NCI-H524 (cell line): Measurements from ENCODE around the gene TACC3.
A peak's percentile ranks its signal among the peaks of the same experiment; 100 is the strongest.

Experiments used
- DNase-seq, 2 experiments: peaks; one replicate each; lab custom pipeline; 2025; lab: John Stamatoyannopoulos, UW

Gene TACC3

DNA sequence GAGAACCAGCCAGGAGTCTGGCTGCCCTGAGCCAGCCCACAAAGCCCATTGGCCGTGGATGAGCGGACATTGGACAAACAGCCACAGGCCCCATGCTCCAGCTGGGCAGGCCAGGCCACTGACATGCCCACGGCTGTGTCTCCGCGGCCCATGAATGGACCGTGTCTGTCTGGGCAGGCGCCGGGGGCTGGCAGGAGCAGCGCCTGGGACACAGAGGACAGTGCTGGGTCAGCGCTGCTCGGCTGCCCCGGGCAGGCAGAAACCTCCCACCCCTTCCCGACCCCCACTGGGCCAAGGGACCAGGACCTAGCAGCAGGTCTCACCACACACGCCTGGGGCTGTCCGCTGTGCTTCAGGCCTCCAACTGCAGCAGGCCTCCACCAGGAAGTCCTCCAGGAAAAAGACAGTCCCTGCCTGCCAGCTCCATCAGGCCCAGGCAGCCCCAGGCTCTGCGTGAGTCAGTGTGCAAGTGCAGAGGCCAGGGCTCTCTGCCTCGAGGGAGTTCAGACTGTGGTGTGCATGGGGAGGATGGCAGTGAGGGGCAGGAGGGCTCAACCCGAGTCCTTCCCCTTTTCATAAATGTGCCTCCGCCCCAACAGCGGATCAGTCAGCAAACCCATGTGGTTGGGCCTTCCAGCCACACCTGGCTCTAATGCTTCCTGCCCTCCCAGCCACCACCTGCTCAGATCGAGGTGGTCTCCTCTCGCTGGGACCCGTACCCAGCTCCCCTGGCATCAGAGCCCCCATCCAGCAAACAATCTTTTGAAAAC, 54.6 kb downstream of the TACC3 start:
- no peak for DNase-seq

DNA sequence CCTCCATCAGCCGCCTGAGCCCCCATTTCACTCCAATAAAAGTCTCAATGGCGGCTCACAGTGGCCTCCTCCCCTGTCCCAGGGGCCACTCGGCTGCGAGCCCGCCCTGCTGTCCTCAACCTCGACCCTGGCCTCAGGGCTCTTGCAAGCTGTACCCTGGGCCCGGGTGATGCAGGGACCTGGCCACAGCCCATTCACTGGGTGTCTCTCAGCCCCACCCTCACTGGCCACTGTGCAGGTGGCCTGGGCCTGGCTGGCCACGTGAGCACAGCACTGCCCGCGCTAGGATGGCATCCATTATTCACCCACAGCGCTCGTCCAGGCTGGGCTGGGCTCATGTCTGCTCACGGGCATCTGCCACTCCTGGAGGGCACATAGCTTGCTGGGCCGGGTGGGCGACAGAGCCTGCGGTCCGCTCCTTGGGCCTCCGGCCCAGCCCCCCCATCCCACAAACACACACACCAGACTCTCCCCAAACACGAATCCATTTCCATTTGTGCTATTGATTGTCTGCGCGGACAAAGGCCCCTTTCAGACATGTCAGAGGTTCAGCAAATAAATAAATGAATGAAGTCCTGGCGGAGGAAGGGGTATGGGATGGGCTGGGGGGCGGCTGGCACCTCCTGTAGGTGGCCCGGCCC, 55.3 kb downstream of the TACC3 start:
- no peak for DNase-seq

DNA sequence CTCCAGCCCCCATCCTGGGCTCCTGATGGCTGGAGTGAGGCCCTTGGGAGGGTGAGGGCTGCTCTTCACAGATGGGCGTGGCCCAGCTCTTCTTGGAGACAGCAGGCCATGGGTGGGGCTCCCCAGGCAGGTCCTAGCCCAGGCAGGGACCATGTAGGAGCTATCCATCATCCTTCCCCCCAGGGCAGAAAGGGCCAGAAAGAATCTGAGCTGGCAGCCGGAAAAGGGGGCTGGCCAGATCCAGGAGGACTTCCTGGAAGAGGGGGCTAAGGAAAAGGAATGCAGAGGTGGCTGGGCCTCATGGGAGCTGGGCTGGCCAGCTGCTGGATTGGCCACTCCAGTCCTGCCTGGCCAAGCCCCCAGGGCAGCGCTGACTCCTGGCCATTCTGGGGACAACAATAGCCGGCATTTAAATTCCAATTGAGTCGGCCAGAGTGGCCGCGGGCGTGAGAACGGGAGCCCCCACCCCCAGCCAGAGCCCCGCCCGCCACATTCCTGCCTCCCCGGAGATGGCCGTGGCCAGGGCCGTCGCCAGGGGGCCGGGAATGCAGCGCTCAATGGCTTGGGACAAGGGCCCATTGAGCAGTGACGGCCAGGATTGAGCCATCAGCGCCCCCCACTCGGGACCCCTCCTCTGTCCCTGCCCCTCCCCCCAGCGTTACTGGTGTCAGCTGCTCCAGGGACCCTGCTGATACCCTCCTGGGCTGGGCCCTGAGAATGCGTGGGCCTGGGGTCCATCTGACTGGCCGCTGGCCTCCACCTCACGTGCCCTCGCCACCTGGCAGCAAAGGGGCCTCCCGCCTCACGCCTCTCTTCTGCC, 56.7 kb downstream of the TACC3 start:
- DNase-seq = peak in 1 of 2 experiments; percentile 26

DNA sequence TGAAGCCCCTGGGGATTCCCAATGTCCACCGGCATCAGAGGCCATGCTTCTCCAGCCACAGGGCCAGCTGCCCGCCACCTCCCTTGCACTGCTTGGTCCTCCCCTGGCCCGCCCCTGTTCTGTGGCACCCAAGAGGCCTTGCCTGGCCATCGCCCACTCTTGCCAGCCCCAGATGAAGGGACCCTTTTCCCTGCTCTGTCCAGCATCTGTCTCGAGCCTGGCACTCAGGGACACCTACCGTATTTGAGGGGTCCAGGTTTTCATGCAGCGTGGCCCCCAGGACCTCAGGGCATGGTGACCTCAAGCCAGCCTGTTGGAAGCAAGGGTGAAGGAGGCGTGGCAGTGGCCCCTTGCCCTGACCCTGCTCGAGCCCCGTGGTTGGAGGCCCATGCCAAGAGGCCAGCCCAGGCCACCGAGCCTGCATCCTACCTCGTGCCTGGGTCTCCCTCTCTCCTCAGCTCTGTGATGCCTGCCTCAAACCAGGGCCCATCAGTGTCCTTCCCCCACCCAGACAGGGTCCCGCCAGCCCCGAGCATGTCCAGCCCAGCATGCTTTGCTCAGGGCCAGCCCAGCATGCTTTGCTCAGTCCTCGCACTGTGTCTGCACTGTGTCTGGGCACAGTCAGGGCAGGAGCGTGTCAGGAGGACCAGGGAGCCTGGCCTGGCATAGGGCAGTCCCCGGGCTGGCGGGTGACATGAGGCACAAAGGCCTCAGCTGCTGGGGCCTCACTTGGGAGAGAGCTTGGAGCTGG, 57.5 kb downstream of the TACC3 start:
- DNase-seq = peak in 1 of 2 experiments; percentile 41

DNA sequence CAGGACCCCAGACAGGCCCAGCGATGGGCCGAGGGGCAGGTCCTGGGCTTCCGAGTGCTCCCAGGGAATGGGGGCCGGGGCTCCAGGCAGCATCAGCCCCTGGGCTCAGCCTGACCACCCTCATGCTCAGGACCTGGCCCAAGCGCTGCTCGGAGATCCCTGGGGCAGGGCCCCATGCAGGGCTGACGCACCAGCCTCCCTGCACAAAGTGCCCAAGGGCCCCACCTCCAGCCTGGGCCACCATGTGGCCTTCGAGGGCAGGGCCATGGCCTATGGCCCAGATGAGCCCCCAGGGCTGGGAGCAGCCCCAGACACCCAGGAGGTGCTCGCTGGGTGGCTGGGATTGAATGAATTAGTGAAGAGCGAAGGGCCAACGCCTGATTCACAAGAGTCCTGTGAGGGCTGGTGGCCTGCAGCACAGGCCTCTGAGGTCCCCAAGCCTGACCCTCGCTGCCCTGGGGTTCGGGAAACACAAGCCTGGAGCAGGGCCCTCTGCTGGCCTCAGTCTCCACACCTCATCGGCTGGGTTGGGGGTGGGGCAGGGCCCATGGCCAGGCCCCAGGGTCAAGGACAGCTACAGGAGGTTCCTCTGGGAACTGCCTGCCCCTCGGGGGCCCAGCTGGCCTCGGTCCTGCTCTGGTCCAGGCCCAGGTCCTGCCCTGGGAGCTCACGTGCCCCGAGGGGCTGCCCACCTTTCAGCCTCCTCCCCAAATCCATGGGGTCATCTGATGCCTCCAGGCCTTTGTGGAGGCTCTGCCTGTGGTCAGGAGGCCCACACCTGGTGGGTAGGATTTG, 58.5 kb downstream of the TACC3 start:
- DNase-seq = no peak

DNA sequence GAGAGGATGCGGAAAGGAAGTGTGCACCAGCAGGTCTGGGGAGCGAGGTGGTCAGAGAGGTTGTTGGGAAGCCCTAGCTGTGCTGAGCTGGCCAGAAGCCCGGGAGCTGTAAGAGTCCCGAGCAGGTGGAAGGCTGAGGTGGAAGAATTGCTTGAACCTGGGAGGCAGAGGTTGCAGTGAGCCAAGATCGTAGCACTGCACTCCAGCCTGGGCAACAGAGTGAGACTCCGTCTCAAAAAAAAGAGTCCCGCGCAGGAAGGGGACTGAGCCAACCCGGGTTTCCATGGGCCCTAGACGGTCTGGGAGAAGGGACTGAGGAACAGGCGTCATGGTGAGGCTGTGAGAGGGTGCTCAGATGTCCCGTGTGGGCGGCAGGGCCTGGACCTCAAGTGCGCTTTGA, 59.1 kb downstream of the TACC3 start:
- DNase-seq = no peak

DNA sequence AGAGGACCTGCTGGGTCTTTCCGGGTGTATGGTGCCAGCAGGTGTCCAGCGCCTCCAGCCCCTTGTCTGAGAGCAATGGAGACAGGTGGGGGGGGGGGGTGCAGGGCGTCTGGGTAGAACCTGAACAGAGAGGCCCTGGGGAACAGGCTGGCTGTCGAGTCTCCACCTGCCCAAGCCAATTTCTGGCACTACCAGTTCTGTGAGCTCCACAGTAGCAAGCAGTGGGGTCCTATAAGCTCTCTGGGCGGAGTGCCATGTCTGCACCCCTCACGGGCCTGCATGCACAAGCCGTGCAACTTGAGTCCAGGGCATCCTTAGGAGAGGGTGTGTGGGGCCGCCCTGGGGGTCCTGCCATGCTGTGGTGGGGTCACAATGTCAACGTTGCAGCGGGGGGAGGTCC, 61.7 kb downstream of the TACC3 start:
- no peak for DNase-seq

DNA sequence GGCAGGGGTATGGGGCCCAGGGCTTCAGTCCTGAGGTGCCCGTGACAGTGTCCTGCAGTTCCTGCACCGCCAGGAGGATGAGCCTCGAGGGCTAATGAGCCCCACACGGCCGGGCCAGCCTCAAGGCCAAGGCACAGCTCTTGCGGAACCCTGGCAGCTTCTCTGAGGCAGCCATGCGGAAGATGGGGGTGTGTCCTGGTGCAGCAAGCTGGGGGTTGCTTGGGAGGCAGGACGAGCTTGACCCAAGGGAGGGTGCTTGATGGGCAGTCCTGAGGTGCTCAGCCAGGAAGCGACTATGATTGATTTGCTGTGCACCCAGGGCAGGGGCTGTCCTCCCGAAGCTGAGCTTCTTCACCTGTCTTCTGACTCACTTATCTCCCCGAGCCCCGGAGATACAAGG, 62.6 kb downstream of the TACC3 start:
- DNase-seq = no peak

DNA sequence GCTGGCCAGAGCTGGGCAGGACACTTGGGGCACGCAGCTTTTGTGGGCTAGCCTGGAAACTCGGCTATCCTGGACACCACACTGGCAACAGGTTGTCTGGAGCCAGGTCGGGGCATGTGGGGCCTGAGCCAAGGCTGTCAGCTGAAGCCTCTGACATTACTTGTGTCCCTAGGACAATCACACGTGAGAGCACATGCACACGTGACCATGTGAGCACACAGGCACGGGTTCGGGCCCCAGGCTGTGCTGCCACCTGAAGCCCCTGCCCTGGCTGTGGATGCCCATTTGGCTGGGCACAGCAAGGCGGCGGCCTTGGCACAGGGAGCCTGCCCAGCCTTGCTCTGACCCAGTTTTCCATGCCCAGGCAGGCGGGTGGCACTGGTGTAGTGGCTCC, 63.1 kb downstream of the TACC3 start:
- DNase-seq = no peak

DNA sequence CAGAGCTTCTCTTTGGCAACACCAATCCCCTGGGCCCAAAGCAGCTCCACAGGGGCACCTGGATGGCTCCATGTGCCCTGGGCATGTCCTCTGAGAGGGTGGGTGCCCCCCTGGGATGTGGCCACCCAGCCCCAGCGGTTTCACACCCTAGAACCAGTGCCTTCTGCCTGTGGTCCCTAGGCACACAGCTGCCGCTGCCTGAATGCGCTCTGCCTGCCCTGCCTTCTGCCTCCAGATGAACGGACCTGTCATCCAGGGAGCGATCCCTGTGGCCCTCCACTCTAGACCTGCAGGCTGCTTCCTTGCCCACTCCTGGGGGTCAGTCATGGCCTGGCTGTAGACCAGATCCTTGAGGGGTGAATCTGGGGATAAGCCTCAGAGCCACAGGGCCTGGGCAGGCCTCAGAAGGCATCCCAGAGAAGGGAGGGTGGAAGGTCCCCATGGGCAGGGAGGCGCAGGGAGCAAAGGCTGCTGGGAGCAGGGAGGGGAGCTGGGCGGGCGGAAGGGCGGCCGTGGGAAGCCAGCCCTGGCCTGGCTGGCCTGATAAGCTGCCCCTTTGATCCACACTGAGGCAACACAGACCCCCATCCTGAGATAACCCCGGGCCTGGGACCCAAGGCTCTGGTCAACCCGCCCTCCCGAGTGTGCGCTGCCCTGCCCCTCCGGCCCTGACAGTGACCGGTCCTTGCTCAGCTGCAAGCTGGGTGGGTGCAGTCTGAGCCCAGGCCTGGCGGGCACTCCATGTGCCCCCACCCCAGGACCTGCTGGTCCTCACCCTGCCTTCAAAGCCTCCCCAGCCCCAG, 63.7 kb downstream of the TACC3 start:
- DNase-seq = no peak

DNA sequence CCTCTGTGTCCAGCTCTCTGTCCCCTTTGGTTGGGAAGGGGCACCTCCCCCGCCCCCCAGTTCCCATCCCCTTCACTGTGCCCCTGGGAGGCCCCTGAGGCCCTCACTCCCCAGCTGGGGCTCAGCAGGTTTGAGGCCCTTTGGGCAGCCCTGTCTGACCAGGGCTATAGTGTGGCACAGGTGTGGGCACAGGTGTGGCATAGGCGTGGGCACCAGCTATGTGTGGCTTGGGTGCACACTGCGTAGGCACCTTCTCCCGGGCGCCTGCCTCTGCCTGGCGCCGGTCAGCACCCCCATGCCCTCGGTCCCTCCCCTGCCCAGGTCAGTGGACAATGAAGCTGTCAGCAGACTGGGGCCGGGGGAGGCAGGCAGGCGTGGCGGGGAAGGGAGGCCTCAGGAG, 64.3 kb downstream of the TACC3 start:
- no peak for DNase-seq

DNA sequence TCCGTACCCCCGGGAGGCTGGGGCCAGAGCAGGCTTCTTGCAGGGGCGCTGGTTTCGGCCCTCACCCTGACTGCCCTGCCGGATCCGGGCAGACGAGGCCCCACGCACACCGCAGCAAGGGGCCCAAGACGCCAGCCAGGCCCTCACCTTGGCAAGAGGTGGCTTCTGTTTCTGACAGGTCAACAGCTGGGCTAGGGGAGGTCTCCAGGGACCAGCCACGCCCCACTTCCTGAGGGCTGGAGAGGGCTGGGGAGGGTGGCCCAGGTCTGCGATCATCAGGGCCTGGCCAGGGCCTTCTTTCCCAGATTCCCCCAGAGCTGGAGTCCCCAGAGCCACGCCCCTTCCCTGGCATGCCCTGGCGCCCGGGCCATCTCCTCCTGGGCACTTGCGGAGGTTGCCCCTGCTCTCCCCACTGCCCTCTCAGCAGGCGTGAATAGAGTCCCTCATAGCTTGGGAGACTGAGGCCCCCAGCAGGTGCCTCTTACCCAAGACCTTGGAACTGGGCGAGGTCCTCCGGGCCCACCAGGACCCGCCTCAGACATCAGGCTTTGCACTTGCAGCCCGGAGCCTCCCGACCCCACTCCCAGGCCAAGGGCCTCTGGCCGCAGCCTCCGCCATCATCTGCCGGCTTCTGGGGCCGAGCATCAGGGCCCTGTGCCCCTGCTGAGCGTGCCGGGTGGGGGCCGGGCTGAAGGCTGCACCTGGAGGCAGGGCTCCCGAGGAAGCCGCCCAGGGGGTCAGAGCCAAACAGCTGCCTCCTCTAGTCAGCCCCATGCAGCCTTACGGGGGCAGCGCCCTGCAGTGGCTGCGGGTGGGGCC, 65.4 kb downstream of the TACC3 start:
- no peak for DNase-seq

DNA sequence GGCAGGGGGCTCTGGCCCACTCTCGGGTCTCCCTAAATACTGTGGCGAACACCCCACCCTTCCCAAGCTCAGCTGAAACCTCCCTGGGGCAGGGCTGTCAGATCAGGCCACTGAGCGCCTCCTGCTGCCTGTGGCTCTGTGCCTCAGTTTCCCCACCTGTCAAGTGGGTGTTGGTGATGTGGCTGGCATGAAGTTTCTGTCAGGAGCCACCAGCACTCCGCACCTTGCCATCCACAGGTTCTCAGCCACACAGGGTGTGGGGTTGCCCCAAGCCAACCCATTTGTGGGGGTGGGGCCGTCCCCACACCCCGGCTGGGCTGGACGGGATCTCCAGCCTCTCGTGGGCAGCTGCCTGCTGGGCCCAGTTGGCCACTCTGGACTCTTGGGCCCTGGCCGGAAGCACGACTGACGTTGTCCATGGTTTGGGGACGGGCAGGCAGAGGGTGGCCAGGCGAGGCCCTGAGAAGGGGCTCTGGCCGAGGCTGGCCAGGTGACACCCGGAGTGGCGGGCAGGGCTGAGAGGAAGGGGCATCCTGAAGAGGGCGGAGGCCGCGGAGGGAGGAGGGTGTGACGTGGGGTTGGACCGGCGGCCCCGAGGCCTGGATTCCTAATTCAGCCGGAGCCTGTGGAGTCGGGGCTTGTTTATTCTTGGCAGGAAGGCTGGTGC, 66.2 kb downstream of the TACC3 start:
- no peak for DNase-seq

DNA sequence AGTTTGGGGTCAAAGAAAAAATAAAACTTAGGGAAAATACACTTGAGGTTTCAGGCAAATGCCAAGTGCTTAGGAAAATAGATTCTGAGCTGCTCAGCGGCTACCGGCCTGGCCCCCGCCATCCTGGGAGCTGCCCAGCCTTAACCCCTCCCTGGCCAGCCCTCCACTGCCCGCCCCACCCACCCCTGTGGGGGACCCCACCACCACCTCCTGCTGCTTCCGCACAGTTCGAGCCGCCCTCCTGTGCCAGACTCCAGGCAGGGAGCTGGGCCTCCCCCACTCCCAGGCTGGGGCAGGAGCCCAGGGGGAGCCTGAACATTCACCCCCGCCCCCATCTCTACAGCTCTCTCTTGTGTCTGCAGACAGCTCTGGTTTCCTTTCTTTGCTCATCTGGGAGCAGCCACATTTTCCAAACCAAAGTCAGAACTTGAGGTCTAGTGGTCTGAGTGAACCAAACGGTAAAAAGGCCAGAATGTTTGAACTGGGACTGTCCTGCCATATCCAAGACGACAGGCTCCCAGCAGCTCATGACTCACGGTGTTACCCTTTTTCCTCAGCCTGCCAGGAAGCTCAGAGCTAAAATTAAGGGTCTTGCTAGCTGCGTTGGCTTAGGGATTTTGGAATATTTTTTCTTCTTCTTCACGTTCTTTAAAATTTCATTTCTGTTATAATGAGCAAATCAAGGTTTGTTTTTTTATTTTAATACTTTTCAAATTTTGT, 67.1 kb downstream of the TACC3 start:
- DNase-seq = no peak

DNA sequence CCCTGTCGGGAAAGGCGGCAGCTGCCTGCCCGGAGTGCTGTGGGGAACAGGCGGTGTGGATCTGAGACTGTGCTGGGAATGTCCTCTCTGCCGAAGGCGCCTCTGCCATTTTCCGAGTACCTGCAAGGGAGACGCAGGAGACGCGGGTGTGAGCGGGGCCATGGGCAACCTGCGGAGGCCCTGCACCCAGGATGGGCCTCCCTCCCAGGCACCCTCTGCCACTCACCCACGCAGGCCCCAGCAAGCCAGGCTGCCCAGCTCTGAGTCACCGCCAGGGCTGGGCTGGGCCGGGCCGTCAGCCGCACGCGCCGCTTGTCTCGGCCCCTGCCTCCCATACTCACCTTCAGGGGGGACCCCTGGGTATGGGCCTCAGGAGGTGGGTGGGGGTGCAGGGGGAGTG, 68.2 kb downstream of the TACC3 start:
- DNase-seq = no peak

DNA sequence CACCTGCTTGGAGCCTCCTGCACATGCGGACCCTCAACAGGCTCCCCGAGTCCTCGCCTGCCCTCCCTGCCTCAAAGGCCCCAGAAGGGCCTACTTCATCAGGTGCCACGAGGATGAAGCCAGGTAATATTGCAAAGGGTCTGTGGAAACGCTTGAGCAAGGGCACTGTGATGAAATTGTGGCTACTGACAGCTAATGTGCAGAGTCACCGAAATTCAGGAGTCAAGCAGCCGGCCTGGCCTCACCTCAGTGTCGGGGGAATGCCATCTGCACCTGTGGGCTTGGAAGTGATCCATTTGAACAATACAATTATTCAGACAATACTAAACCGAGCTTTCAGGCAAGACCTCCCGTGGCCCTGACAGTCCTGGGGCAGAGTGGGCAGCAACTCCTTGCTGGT, 68.7 kb downstream of the TACC3 start:
- no peak for DNase-seq

DNA sequence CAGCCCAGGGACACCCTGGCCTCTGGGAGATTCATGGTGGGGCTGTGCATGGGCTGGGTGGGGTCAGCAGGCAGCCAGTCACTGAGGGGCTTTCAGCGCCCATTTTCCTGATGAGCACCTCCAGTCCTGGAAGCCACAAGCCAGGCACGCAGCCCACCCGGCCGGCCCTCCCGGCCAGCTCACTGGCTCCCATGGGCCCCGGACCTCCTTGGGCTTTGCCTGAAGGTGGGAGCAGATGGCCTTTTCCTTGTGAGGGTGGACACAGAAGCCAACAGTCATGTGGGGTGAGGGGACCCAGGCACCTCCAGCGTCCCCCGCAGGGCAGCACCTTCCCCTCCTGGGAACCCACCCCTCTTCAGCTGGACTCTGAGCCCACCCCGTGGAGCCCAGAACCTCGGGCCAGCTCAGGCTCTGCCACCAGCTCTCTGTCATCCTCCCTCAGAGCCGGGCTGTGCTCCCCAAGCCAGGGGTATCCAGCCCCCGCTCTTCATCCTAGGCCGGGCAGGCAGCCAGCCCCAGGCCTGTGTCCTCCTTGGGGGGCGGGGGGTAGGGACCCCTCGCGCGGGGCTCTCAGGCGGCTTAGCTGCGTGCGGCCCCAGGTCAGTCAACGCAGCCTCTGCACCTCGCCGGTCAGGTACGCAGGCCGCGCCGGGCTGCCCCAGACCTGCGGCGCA, 71.0 kb downstream of the TACC3 start:
- no peak for DNase-seq
